Muscle layer of duodenum (tissue), 2 donors: ENCODE results near the gene PRKD3.

ENCODE experiments used
- H3K27ac ChIP-seq: one replicate; pipeline ENCODE4 v1.7.0; 2013; ENCODE audit warnings: mild to moderate bottlenecking, low read length
- H3K27me3 ChIP-seq: one replicate; pipeline ENCODE4 v1.7.0; 2013; ENCODE audit warnings: low read depth, mild to moderate bottlenecking, control low read depth, low read length
- H3K36me3 ChIP-seq, 2 donors: one replicate each; pipeline ENCODE4 v1.7.0; 2013; ENCODE audit warnings: low read length in 2 of 2, control low read depth in 1 of 2, mild to moderate bottlenecking in 1 of 2; ENCODE audit not compliant: insufficient read depth in 2 of 2, control insufficient read depth in 1 of 2
- H3K4me1 ChIP-seq, 2 donors: one replicate each; pipeline ENCODE4 v1.7.0; 2013; ENCODE audit warnings: low read length in 2 of 2, mild to moderate bottlenecking in 2 of 2, control low read depth in 1 of 2, moderate library complexity in 1 of 2; ENCODE audit not compliant: insufficient read depth in 2 of 2, control insufficient read depth in 1 of 2
- H3K4me3 ChIP-seq, 2 donors: one replicate each; pipeline ENCODE4 v1.7.0; 2013; ENCODE audit warnings: low read length in 2 of 2, low read depth in 1 of 2, mild to moderate bottlenecking in 1 of 2
- H3K9me3 ChIP-seq, 2 donors: one replicate each; pipeline ENCODE4 v1.7.0; 2013; ENCODE audit warnings: low read length in 2 of 2, control low read depth in 1 of 2, mild to moderate bottlenecking in 1 of 2; ENCODE audit not compliant: control insufficient read depth in 1 of 2
- donor health status: healthy.

The PRKD3 gene

GRCh38 chr2:37324536-37324785 lies 172 bp downstream of the PRKD3 start:
- Histone ChIP-seq H3K9me3 (no peaks in the 10 kb centered on the region), H3K27ac (no peak overlapping the region), H3K27me3 (no peaks in the 10 kb centered on the region), H3K4me3 (peak overlapping the region; percentile 85 to 96), H3K36me3 (no peaks in the 10 kb centered on the region), H3K4me1 (peaks cover 6 to 24% of the 10 kb centered on the region in 2 donors)

GRCh38 chr2:37323781-37324535 lies 675 bp downstream of the PRKD3 start:
- no peaks in the 10 kb centered on the region for H3K36me3 ChIP-seq
- no peaks in the 10 kb centered on the region for H3K9me3 ChIP-seq
- H3K4me3 ChIP-seq = peak overlapping the region; percentile 85 to 96
- peak overlapping the region; percentile 92 for H3K27ac ChIP-seq
- H3K4me1 ChIP-seq = peaks cover 6 to 29% of the 10 kb centered on the region in 2 donors
- no peaks in the 10 kb centered on the region for H3K27me3 ChIP-seq

GRCh38 chr2:37323176-37323780 lies 1.4 kb downstream of the PRKD3 start:
- H3K9me3 ChIP-seq = no peaks in the 10 kb centered on the region
- peaks cover 6 to 36% of the 10 kb centered on the region in 2 donors for H3K4me1 ChIP-seq
- peak overlapping the region; percentile 92 for H3K27ac ChIP-seq
- H3K27me3 ChIP-seq = no peaks in the 10 kb centered on the region
- H3K4me3 ChIP-seq = peak overlapping the region; percentile 85 to 96
- H3K36me3 ChIP-seq = no peaks in the 10 kb centered on the region

- no peaks in the 10 kb centered on the region for H3K27me3 ChIP-seq
- no peaks in the 10 kb centered on the region for H3K9me3 ChIP-seq
- H3K36me3 ChIP-seq = no peaks in the 10 kb centered on the region
- peaks cover 6 to 44% of the 10 kb centered on the region in 2 donors for H3K4me1 ChIP-seq
- peak overlapping the region; percentile 92 for H3K27ac ChIP-seq
- peak overlapping the region; percentile 85 to 96 for H3K4me3 ChIP-seq
Measured at GRCh38 chr2:37322368-37322767, 2.3 kb downstream of the PRKD3 start.

- Histone ChIP-seq H3K27me3 (no peaks in the 10 kb centered on the region), H3K4me3 (no peak overlapping the region), H3K36me3 (no peaks in the 10 kb centered on the region), H3K9me3 (no peaks in the 10 kb centered on the region), H3K4me1 (peaks cover 6 to 45% of the 10 kb centered on the region in 2 donors), H3K27ac (no peak overlapping the region)
Measured at GRCh38 chr2:37321029-37321682, 3.5 kb downstream of the PRKD3 start.

- H3K36me3 ChIP-seq = no peaks in the 10 kb centered on the region
- H3K4me1 ChIP-seq = peaks cover 6 to 50% of the 10 kb centered on the region in 2 donors
- no peaks in the 10 kb centered on the region for H3K27me3 ChIP-seq
- no peaks in the 10 kb centered on the region for H3K9me3 ChIP-seq
- no peak overlapping the region for H3K4me3 ChIP-seq
- no peak overlapping the region for H3K27ac ChIP-seq
Measured at GRCh38 chr2:37319754-37320609, 4.7 kb downstream of the PRKD3 start.

GRCh38 chr2:37318401-37318800 lies 6.2 kb downstream of the PRKD3 start:
- H3K27ac ChIP-seq = no peak overlapping the region
- no peaks in the 10 kb centered on the region for H3K27me3 ChIP-seq
- H3K9me3 ChIP-seq = no peaks in the 10 kb centered on the region
- H3K4me1 ChIP-seq = peaks cover 6 to 50% of the 10 kb centered on the region in 2 donors
- H3K36me3 ChIP-seq = no peaks in the 10 kb centered on the region
- H3K4me3 ChIP-seq = peak overlapping the region in 1 of 2 donors; percentile 7

GRCh38 chr2:37317746-37318145 lies 6.9 kb downstream of the PRKD3 start:
- Histone ChIP-seq H3K9me3 (no peaks in the 10 kb centered on the region), H3K4me1 (peaks cover 6 to 50% of the 10 kb centered on the region in 2 donors), H3K27me3 (no peaks in the 10 kb centered on the region), H3K27ac (no peak overlapping the region), H3K36me3 (no peaks in the 10 kb centered on the region), H3K4me3 (no peak overlapping the region)

- no peaks in the 10 kb centered on the region for H3K9me3 ChIP-seq
- H3K27me3 ChIP-seq = no peaks in the 10 kb centered on the region
- H3K27ac ChIP-seq = no peak overlapping the region
- peaks cover 0 to 40% of the 10 kb centered on the region in 2 donors for H3K4me1 ChIP-seq
- no peaks in the 10 kb centered on the region for H3K36me3 ChIP-seq
- no peak overlapping the region for H3K4me3 ChIP-seq
Measured at GRCh38 chr2:37316181-37316580, 8.5 kb downstream of the PRKD3 start.

- H3K36me3 ChIP-seq = no peaks in the 10 kb centered on the region
- no peak overlapping the region for H3K4me3 ChIP-seq
- H3K4me1 ChIP-seq = peaks cover 0 to 39% of the 10 kb centered on the region in 2 donors
- H3K9me3 ChIP-seq = no peaks in the 10 kb centered on the region
- H3K27ac ChIP-seq = no peak overlapping the region
- H3K27me3 ChIP-seq = no peaks in the 10 kb centered on the region
Measured at GRCh38 chr2:37315364-37315763, 9.3 kb downstream of the PRKD3 start.

GRCh38 chr2:37307500-37307899 lies 17.1 kb downstream of the PRKD3 start:
- Histone ChIP-seq H3K27me3 (no peaks in the 10 kb centered on the region), H3K36me3 (no peaks in the 10 kb centered on the region), H3K4me3 (no peak overlapping the region), H3K4me1 (peaks cover 0 to 11% of the 10 kb centered on the region in 2 donors), H3K9me3 (no peaks in the 10 kb centered on the region), H3K27ac (no peak overlapping the region)
